ENCODE data around the gene SFTPA1. TPM values are rescaled to one million over a fixed set of nuclear protein-coding genes. Genes with fewer than 3 reads are reported as not detected.
"Not testable (repeated sequence)": the region's sequence is repeated elsewhere in the genome, so short reads cannot be mapped to it uniquely, and the experiment has no call there.

Gene SFTPA1
- total RNA-seq, 8 experiments from 2014 or later = 0.07 to 1.4 (median 0.45) TPM; not detected in 2

DNA sequence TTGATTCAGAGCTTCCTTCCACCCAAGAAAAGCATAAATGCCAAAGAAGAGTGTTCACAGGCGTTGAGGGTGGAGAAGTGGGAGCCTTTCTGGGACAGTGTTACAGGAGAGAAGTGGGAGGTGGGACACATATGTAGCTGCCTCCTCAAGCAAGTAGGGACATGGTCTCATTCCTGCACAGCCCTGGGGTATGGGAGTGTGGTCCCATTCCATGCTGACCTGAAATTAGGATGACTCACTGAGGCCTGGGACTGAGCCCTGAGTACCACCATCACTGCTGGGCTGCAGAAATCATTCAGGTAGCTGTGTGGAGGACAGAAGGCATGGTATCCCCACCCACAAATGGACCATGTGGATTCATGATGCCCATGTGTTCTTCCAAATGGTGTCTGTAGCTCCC, 17.4 kb upstream of the SFTPA1 start:
- Histone ChIP-seq H3K4me3 (no peak overlapping the region), H3K4me1 (replicated peaks in 1 of 2) (no peaks in the 10 kb centered on the region), H3K27ac (no peak overlapping the region)
- in situ Hi-C loops (cut with MboI; ENCODE audit: low pct_unique_long_range_greater_than_20kb in 2 of 9, low sequenced_read_pairs in 9 of 9, unreplicated experiment in 9 of 9) = no loop called here
- WGBS, 10 experiments = 20 to 71% (median 60%) methylated on average over 1 of the region's 1 CpG; no CpG with 5 or more reads in 7 of the 10 experiments
- no peak for ATAC-seq (replicated peaks in 6 of 8)

DNA sequence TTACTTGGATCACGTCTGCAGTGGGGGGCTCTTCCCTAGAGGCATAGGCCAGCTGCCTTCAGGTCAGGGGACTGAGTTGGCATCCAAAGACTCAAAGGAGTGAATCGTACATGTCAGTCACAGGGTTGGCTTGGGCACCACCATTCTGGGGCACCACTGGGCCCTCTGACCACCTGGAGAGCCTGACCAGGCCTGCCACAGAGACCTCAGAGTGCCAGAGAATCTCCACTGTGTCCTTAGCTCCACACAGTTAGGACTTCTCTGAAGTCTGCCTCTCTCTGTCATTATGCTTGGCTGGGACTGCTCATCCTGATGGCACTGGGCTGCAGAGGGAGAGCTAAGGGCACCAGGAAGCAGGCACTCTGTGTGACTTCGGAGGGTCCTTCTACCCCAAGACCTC, 16.2 kb upstream of the SFTPA1 start:
- 60% methylated on average over 1 of the region's 3 CpGs; no CpG with 5 or more reads in 9 of the 10 experiments for WGBS, 10 experiments
- in situ Hi-C loops (cut with MboI; ENCODE audit: low pct_unique_long_range_greater_than_20kb in 2 of 9, low sequenced_read_pairs in 9 of 9, unreplicated experiment in 9 of 9); H3K27ac ChIP-seq; H3K4me3 ChIP-seq; ATAC-seq (replicated peaks in 6 of 8); H3K4me1 ChIP-seq (replicated peaks in 1 of 2): not testable (repeated sequence)

DNA sequence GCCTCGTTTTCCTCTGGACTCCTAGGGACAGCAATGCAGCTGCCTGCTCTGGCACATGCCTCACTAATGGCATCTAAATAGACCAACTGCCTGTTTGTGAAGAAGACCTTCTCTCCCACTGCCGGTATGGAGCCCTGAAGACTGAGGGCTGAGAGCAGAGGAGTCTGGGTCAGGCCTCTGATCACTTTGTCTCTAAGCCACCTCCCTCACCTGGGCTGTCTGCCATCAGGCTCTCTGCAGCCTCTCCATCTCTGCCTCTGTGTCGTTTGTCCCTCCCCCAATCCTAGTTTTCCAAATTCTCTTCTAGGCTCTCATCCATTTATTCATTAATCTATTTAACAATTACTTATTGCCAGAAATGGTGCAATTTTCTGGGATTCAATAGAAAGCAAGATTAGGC, 15.2 kb upstream of the SFTPA1 start:
- WGBS, 10 experiments = 0 to 50% (median 11%) methylated on average over 1 to 3 of the region's 3 CpGs; no CpG with 5 or more reads in 3 of the 10 experiments
- no peak for ATAC-seq (replicated peaks in 6 of 8)
- in situ Hi-C loops (cut with MboI; ENCODE audit: low pct_unique_long_range_greater_than_20kb in 2 of 9, low sequenced_read_pairs in 9 of 9, unreplicated experiment in 9 of 9) = no loop called here
- no peak overlapping the region for H3K4me3 ChIP-seq
- H3K4me1 ChIP-seq (replicated peaks in 1 of 2) = no peaks in the 10 kb centered on the region
- H3K27ac ChIP-seq = no peak overlapping the region

DNA sequence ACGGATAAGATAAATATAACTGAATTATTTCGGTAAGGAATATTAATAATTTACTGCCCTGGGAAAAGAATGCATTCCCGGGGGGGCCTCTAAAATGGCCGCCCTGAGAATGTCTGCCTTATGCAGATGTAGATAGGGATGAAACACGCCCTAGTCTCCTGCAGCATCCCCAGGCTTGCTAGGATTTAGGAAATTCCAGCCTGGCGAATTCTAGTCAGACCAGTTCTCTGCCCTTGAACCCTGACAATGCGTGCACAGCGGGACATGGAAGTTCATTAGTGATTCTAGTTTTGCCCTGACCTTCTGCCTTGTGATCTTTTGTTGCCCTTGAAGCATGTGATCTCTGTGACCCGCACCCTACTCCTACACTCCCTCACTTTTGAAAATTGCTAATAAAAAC, 11.1 kb upstream of the SFTPA1 start:
- in situ Hi-C loops (cut with MboI; ENCODE audit: low pct_unique_long_range_greater_than_20kb in 2 of 9, low sequenced_read_pairs in 9 of 9, unreplicated experiment in 9 of 9) = not testable (repeated sequence)
- 30 to 92% (median 83%) methylated on average over 2 to 8 of the region's 9 CpGs; no CpG with 5 or more reads in 1 of the 10 experiments for WGBS, 10 experiments

DNA sequence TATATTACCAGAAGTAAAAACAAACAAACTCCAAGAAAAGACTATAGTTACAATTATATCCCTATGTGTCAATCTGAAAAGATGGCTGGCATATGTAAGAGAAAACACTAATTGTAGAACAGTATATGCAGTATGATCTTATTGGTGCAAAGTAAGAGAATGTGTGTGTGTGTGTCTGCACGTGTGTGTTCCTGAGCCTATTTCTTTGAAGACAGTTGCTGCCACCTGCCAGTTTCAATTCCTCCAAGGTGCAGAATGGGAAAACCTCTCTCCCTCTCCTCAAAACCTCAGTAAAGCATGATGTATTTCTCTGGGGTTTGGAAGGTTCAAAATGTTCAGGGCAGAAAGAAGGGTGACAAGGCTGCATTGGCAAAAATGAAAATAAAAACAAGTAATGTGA, 8.8 kb upstream of the SFTPA1 start:
- ATAC-seq (replicated peaks in 6 of 8) = no peak
- 0 to 67% (median 25%) methylated on average over 1 of the region's 1 CpG; no CpG with 5 or more reads in 3 of the 10 experiments for WGBS, 10 experiments
- Histone ChIP-seq H3K4me1 (replicated peaks in 1 of 2) (no peaks in the 10 kb centered on the region), H3K27ac (no peak overlapping the region), H3K4me3 (no peak overlapping the region)
- in situ Hi-C loops (cut with MboI; ENCODE audit: low pct_unique_long_range_greater_than_20kb in 2 of 9, low sequenced_read_pairs in 9 of 9, unreplicated experiment in 9 of 9) = no loop called here

More for the DNA sequence above, 11.1 kb upstream of the SFTPA1 start:
- not testable (repeated sequence) for ATAC-seq (replicated peaks in 6 of 8); H3K4me3 ChIP-seq; H3K27ac ChIP-seq; H3K4me1 ChIP-seq (replicated peaks in 1 of 2)

DNA sequence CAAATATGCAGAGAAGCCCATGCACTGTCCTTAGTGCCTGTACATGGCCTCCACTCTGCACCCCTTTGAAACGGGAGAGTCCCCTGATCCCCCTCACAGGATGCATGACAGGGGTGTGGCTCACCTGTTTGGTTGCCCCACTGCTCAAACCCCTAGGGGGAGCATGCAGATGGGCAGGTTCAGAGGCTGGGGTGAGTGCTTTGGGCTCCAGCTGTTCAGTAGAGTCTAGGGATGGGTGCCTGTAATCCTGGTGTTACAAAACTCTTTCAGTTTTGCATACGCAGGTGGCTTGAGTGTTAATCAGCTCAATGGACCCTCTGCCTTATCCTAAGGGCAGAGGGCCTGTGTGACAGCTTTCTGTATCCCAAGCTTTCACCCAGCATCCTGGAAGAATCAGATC, 7.8 kb upstream of the SFTPA1 start:
- in situ Hi-C loops (cut with MboI; ENCODE audit: low pct_unique_long_range_greater_than_20kb in 2 of 9, low sequenced_read_pairs in 9 of 9, unreplicated experiment in 9 of 9) = no loop called here
- no peak for ATAC-seq (replicated peaks in 6 of 8)
- WGBS, 10 experiments = 40 to 60% (median 40%) methylated on average over 1 to 2 of the region's 2 CpGs; no CpG with 5 or more reads in 7 of the 10 experiments
- Histone ChIP-seq H3K4me3 (no peak overlapping the region), H3K4me1 (replicated peaks in 1 of 2) (no peaks in the 10 kb centered on the region), H3K27ac (no peak overlapping the region)

DNA sequence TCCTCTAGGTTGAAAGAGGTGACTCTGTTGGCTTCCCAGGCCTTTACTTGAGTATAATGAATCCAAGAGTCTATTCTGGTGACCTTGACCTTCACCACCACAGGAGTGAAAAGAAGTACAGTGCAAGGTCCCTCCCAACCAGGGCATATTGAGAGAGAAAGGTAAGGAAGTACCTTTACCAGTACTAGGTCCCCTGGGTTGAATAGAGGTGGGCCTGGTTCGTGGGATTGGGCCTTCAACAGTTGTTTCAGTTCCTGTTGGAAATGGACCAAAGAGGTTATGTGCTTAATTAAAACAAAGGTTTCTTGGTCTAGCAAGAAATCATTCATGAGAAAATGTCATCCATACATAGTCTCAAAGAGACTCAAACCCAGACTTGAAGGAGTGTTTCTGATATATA, 6.4 kb upstream of the SFTPA1 start:
- 17 to 60% (median 24%) methylated on average over 1 of the region's 1 CpG; no CpG with 5 or more reads in 6 of the 10 experiments for WGBS, 10 experiments
- no peak overlapping the region for H3K4me3 ChIP-seq
- no peak for ATAC-seq (replicated peaks in 6 of 8)
- in situ Hi-C loops (cut with MboI; ENCODE audit: low pct_unique_long_range_greater_than_20kb in 2 of 9, low sequenced_read_pairs in 9 of 9, unreplicated experiment in 9 of 9) = no loop called here
- no peaks in the 10 kb centered on the region for H3K4me1 ChIP-seq (replicated peaks in 1 of 2)
- H3K27ac ChIP-seq = no peak overlapping the region

DNA sequence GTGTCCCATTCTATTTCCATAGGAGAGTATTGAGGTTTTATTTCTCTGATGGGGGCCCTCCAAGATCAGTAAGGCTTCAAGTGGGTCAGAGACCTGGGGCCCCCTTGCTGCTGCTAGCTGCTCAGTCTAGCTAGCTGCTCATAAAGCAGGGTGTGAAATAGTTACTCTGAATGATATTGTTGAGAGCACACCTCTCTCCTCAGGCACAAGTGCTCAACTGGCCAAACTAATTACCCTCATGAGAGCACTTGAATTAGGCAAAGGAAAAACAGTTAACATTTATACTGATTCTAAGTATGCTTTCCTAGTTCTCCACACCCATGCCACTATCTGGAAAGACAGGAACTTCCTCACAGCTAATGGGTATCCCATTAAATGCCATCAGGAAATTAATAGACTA, 5.4 kb upstream of the SFTPA1 start:
- Histone ChIP-seq H3K4me1 (replicated peaks in 1 of 2) (no peaks in the 10 kb centered on the region), H3K27ac (no peak overlapping the region), H3K4me3 (no peak overlapping the region)
- in situ Hi-C loops (cut with MboI; ENCODE audit: low pct_unique_long_range_greater_than_20kb in 2 of 9, low sequenced_read_pairs in 9 of 9, unreplicated experiment in 9 of 9) = no loop called here
- no peak for ATAC-seq (replicated peaks in 6 of 8)

DNA sequence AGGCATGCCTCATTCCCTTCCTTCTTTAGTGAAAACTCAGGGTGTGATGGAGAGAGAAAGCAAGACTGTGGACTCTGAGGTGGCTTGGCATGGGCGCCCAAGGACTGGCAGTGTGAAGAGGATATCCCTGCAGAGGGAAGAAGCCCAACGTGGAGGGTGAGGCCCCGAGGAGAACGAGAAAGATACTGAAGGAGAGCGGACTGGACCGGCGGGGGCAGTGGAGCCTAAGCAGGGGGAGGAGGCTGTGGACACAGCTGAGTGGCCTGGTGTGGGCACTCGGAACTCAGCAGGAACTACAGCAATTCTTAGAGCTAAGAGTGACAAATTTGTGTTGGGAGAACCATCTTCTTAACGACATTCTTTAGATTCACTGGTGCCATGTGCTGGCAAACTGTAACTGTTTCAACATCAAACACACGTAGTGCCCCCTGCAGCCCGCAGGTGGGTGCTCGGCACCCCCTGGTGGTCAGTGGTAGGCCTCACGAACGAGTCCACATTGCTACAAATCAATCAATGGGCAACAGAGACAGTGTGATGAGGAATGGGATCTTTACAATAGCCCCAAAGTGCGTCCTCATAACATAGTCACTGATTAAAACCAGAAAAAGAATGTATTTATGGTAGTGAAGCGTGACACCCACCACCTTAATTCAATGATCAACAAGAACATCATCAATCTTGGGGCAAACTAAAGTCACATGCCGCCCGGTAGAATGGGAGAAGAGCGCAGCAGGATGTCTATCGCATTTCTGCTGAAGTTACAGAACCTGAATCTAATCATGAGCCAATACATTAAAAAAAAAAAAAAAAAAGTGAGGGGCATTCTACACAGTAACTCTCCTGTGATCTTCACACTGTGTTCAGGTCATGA, 2.0 kb upstream of the SFTPA1 start:
- H3K4me3 ChIP-seq = no peak overlapping the region
- in situ Hi-C loops (cut with MboI; ENCODE audit: low pct_unique_long_range_greater_than_20kb in 2 of 9, low sequenced_read_pairs in 9 of 9, unreplicated experiment in 9 of 9) = no loop called here
- no peak overlapping the region for H3K27ac ChIP-seq
- ATAC-seq (replicated peaks in 6 of 8) = peak in 2 of 8 experiments; percentile 48 to 91
- 0 to 77% (median 62%) methylated on average over 1 to 17 of the region's 20 CpGs; no CpG with 5 or more reads in 1 of the 10 experiments for WGBS, 10 experiments
- H3K4me1 ChIP-seq (replicated peaks in 1 of 2) = no peaks in the 10 kb centered on the region

DNA sequence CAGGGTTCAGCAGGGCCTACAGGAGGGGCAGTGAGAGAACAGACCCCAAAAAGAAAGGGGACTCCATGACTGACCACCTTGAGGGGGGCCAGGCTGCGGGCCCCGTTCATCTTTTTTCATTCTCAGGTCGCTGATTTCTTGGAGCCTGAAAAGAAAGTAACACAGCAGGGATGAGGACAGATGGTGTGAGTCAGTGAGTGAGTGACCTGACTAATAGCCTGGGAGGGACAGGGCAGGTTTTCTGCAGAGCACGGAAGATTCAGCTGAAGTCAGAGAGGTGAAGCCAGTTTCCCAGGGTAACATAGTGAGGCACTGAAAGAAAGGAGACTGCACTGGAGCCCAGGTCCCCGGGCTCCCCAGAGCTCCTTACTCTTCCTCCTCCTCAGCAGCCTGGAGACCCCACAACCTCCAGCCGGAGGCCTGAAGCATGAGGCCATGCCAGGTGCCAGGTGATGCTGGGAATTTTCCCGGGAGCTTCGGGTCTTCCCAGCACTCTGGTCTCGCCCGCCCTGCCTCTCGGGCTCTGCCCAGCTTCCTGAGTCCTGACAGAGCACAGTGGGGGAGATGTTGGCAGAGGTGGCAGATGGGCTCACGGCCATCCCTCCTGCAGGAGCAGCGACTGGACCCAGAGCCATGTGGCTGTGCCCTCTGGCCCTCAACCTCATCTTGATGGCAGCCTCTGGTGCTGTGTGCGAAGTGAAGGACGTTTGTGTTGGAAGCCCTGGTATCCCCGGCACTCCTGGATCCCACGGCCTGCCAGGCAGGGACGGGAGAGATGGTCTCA, 646 bp downstream of the SFTPA1 start:
- H3K4me1 ChIP-seq (replicated peaks in 1 of 2); H3K4me3 ChIP-seq; H3K27ac ChIP-seq; in situ Hi-C loops (cut with MboI; ENCODE audit: low pct_unique_long_range_greater_than_20kb in 2 of 9, low sequenced_read_pairs in 9 of 9, unreplicated experiment in 9 of 9): not testable (repeated sequence)
- peak in 3 of 8 experiments; percentile 49 to 81 (median 70) for ATAC-seq (replicated peaks in 6 of 8)
- WGBS, 10 experiments = 0 to 86% (median 63%) methylated on average over 1 to 3 of the region's 18 CpGs; no CpG with 5 or more reads in 5 of the 10 experiments

DNA sequence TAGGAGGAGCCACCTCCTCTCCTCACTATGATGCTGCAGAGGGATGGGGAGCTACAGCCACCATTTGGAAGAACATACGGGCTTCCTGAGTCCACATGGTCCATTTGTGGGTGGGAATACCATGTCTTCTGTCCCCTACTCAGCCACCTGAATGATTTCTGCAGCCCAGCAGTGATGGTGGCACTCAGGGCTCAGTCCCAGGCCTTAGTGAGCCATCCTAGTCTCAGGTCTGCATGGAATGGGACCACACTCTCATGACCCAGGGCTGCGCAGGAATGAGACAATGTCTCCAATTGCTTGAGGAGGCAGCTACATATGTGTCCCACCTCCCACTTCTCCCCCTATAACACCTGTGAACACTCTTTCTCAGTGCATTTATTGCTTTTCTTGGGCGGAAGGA, 4.8 kb downstream of the SFTPA1 start:
- ATAC-seq (replicated peaks in 6 of 8) = no peak
- WGBS, 10 experiments = 11 to 58% (median 30%) methylated on average over 1 to 3 of the region's 3 CpGs; no CpG with 5 or more reads in 2 of the 10 experiments
- in situ Hi-C loops (cut with MboI; ENCODE audit: low pct_unique_long_range_greater_than_20kb in 2 of 9, low sequenced_read_pairs in 9 of 9, unreplicated experiment in 9 of 9) = no loop called here
- Histone ChIP-seq H3K4me1 (replicated peaks in 1 of 2) (no peaks in the 10 kb centered on the region), H3K4me3 (no peak overlapping the region), H3K27ac (no peak overlapping the region)

DNA sequence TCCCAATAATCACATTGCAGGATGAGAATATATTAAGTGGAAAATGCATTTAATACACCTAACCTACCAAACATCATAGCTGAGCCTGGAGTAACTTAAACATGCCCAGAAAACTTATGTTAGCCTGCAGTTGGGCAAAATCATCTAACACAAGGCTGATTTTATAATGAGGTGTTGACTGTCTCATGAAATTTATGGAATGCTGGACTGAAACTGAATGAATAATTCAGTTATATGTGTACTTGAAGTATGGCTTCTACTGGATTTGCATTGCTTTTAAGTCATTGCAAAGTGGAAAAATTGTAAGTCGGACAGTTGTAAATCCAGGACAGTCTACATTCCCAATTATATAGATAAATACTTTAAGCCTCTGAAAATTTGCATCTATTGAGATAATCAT, 5.4 kb downstream of the SFTPA1 start:
- Histone ChIP-seq H3K4me3 (no peak overlapping the region), H3K4me1 (replicated peaks in 1 of 2) (no peaks in the 10 kb centered on the region), H3K27ac (no peak overlapping the region)
- 0 to 100% (median 70%) methylated on average over 1 of the region's 1 CpG; no CpG with 5 or more reads in 3 of the 10 experiments for WGBS, 10 experiments
- ATAC-seq (replicated peaks in 6 of 8) = peak in 3 of 8 experiments; percentile 27 to 87 (median 71)
- in situ Hi-C loops (cut with MboI; ENCODE audit: low pct_unique_long_range_greater_than_20kb in 2 of 9, low sequenced_read_pairs in 9 of 9, unreplicated experiment in 9 of 9) = no loop called here

DNA sequence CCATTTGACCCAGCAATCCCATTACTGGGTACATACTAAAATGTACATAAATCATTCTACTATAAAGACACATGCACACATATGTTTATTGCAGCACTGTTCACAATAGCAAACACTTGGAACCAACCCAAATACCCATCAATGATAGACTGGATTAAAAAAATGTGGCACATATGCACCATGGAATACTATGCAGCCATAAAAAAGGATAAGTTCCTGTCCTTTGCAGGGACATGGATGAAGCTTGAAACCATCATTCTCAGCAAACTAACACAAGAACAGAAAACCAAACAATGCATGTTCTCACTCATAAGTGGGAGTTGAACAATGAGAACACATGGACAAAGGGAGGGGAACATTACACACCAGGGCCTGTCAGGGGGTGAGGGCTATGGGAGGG, 12.9 kb downstream of the SFTPA1 start:
- H3K4me3 ChIP-seq; H3K4me1 ChIP-seq (replicated peaks in 1 of 2); H3K27ac ChIP-seq; ATAC-seq (replicated peaks in 6 of 8); in situ Hi-C loops (cut with MboI; ENCODE audit: low pct_unique_long_range_greater_than_20kb in 2 of 9, low sequenced_read_pairs in 9 of 9, unreplicated experiment in 9 of 9): not testable (repeated sequence)

Data from motor neuron (in vitro differentiated cells).